Measurements from ENCODE around the gene IFFO2.

IFFO2 gene

GRCh38 chr1:18861590-18861989 lies 94.9 kb downstream of the IFFO2 start:
- no peak for TF ChIP-seq ZNF565 (CRISPR knock-in tag; conservative IDR thresholded peaks at IDR 0.05; ENCODE audit: low read depth)
- TF ChIP-seq PPARA (CRISPR knock-in tag; IDR thresholded peaks at IDR 0.05; ENCODE audit: borderline replicate concordance): no peak
- TF ChIP-seq ZFP30 (CRISPR knock-in tag; IDR thresholded peaks at IDR 0.05): no peak
- no peak for TF ChIP-seq POU6F1 (CRISPR knock-in tag; IDR thresholded peaks at IDR 0.05; ENCODE audit: borderline replicate concordance, low read depth)
- no peak for TF ChIP-seq OSR1 (CRISPR knock-in tag; IDR thresholded peaks at IDR 0.05)
- TF ChIP-seq PATZ1 (CRISPR knock-in tag; IDR thresholded peaks at IDR 0.05; ENCODE audit: borderline replicate concordance): no peak
- no peak for TF ChIP-seq BACH2 (CRISPR knock-in tag; IDR thresholded peaks at IDR 0.05; ENCODE audit: borderline replicate concordance)
- no peak for TF ChIP-seq TCF4 (CRISPR knock-in tag; IDR thresholded peaks at IDR 0.05; ENCODE audit: borderline replicate concordance)
- TF ChIP-seq SNAI2 (CRISPR knock-in tag; IDR thresholded peaks at IDR 0.05): no peak
- no peak for TF ChIP-seq ZFP3 (CRISPR knock-in tag; IDR thresholded peaks at IDR 0.05)
- TF ChIP-seq TOX (CRISPR knock-in tag; IDR thresholded peaks at IDR 0.05; ENCODE audit: borderline replicate concordance): no peak
- TF ChIP-seq ZNF8 (CRISPR knock-in tag; IDR thresholded peaks at IDR 0.05): no peak
- TF ChIP-seq ZC3H10 (CRISPR knock-in tag; IDR thresholded peaks at IDR 0.05): no peak
- TF ChIP-seq ESRRG (CRISPR knock-in tag; IDR thresholded peaks at IDR 0.05): no peak
- no peak for TF ChIP-seq CSDC2 (CRISPR knock-in tag; IDR thresholded peaks at IDR 0.05)
- no peak for TF ChIP-seq TSHZ2 (CRISPR knock-in tag; IDR thresholded peaks at IDR 0.05)
- no peak for TF ChIP-seq ARNTL (CRISPR knock-in tag; IDR thresholded peaks at IDR 0.05; ENCODE audit: borderline replicate concordance, low read depth)
- ATAC-seq: no peak

GRCh38 chr1:18861082-18861481 lies 95.4 kb downstream of the IFFO2 start:
- no peak for TF ChIP-seq TSHZ2 (CRISPR knock-in tag; IDR thresholded peaks at IDR 0.05)
- TF ChIP-seq POU6F1 (CRISPR knock-in tag; IDR thresholded peaks at IDR 0.05; ENCODE audit: borderline replicate concordance, low read depth): no peak
- no peak for TF ChIP-seq ISL1 (CRISPR knock-in tag; IDR thresholded peaks at IDR 0.05)
- TF ChIP-seq GLIS3 (CRISPR knock-in tag; IDR thresholded peaks at IDR 0.05): no peak
- TF ChIP-seq ZC3H10 (CRISPR knock-in tag; IDR thresholded peaks at IDR 0.05): no peak
- TF ChIP-seq, protein P1, sequence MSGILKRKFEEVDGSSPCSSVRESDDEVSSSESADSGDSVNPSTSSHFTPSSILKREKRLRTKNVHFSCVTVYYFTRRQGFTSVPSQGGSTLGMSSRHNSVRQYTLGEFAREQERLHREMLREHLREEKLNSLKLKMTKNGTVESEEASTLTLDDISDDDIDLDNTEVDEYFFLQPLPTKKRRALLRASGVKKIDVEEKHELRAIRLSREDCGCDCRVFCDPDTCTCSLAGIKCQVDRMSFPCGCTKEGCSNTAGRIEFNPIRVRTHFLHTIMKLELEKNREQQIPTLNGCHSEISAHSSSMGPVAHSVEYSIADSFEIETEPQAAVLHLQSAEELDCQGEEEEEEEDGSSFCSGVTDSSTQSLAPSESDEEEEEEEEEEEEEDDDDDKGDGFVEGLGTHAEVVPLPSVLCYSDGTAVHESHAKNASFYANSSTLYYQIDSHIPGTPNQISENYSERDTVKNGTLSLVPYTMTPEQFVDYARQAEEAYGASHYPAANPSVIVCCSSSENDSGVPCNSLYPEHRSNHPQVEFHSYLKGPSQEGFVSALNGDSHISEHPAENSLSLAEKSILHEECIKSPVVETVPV (CRISPR knock-in tag; IDR thresholded peaks at IDR 0.05): no peak
- no peak for TF ChIP-seq SNAI2 (CRISPR knock-in tag; IDR thresholded peaks at IDR 0.05)
- no peak for TF ChIP-seq ZNF70 (CRISPR knock-in tag; IDR thresholded peaks at IDR 0.05)
- no peak for TF ChIP-seq ESRRG (CRISPR knock-in tag; IDR thresholded peaks at IDR 0.05)
- TF ChIP-seq ARNTL (CRISPR knock-in tag; IDR thresholded peaks at IDR 0.05; ENCODE audit: borderline replicate concordance, low read depth): no peak
- no peak for TF ChIP-seq TCF4 (CRISPR knock-in tag; IDR thresholded peaks at IDR 0.05; ENCODE audit: borderline replicate concordance)
- no peak for TF ChIP-seq ZFP30 (CRISPR knock-in tag; IDR thresholded peaks at IDR 0.05)
- no peak for TF ChIP-seq PPARA (CRISPR knock-in tag; IDR thresholded peaks at IDR 0.05; ENCODE audit: borderline replicate concordance)
- no peak for TF ChIP-seq RARB (CRISPR knock-in tag; IDR thresholded peaks at IDR 0.05)
- TF ChIP-seq TOX (CRISPR knock-in tag; IDR thresholded peaks at IDR 0.05; ENCODE audit: borderline replicate concordance): no peak
- no peak for TF ChIP-seq PATZ1 (CRISPR knock-in tag; IDR thresholded peaks at IDR 0.05; ENCODE audit: borderline replicate concordance)
- no peak for TF ChIP-seq ZFP3 (CRISPR knock-in tag; IDR thresholded peaks at IDR 0.05)
- TF ChIP-seq CSDC2 (CRISPR knock-in tag; IDR thresholded peaks at IDR 0.05): no peak
- TF ChIP-seq BACH2 (CRISPR knock-in tag; IDR thresholded peaks at IDR 0.05; ENCODE audit: borderline replicate concordance): no peak

More at GRCh38 chr1:18861082-18861481, 95.4 kb downstream of the IFFO2 start:
- no peak for ATAC-seq
